DOHH2 (cell line): ENCODE data around the gene KDM5A.

Experiments
- H3F3A ChIP-seq: fragments of 200-600 bp; sonication (generic), shearing (Covaris generic); 2 replicates; pipeline ENCODE4 v1.6.0; 2016; ENCODE audit warnings: antibody characterized with exemption, mild to moderate bottlenecking; ENCODE audit not compliant: control insufficient read depth, insufficient read depth
- H3K27ac ChIP-seq: fragments of 200-600 bp; sonication (generic); 2 replicates; pipeline ENCODE4 v1.5.1; 2014; ENCODE audit warnings: low read depth, mild to moderate bottlenecking, low read length, moderate library complexity
- H3K27me3 ChIP-seq: fragments of 200-600 bp; sonication (generic); 2 replicates; pipeline ENCODE4 v1.6.1; 2014; ENCODE audit warnings: mild to moderate bottlenecking, low read length, mixed read lengths; ENCODE audit not compliant: control insufficient read depth
- H3K36me3 ChIP-seq: fragments of 200-600 bp; sonication (generic); 2 replicates; pipeline ENCODE4 v1.6.1; 2014; ENCODE audit warnings: mild to moderate bottlenecking, low read length, moderate library complexity, mixed read lengths; ENCODE audit not compliant: control insufficient read depth
- H3K4me1 ChIP-seq: fragments of 200-600 bp; sonication (generic); 2 replicates; pipeline ENCODE4 v1.6.1; 2014; ENCODE audit warnings: mild to moderate bottlenecking, low read length, mixed read lengths; ENCODE audit not compliant: control insufficient read depth
- H3K4me2 ChIP-seq: fragments of 200-600 bp; sonication (generic); 2 replicates; pipeline ENCODE4 v1.6.0; 2014; ENCODE audit warnings: mild to moderate bottlenecking, low read length, moderate library complexity
- H3K4me3 ChIP-seq: fragments of 200-600 bp; sonication (generic); 2 replicates; pipeline ENCODE4 v1.5.1; 2014; ENCODE audit warnings: mild to moderate bottlenecking, low read length, mixed read lengths
- H3K79me2 ChIP-seq: fragments of 200-600 bp; sonication (generic); 2 replicates; pipeline ENCODE4 v1.6.1; 2014; ENCODE audit warnings: mild to moderate bottlenecking, low read length, mixed read lengths; ENCODE audit not compliant: control insufficient read depth
- H3K9me2 ChIP-seq: fragments of 200-600 bp; sonication (generic); replicated peaks from 2 replicates; pipeline ENCODE4 v1.6.1; 2014; ENCODE audit warnings: mild to moderate bottlenecking, low read length, mixed read lengths; ENCODE audit not compliant: control insufficient read depth
- H3K9me3 ChIP-seq: fragments of 200-600 bp; sonication (generic); 2 replicates; pipeline ENCODE4 v1.6.1; 2014; ENCODE audit warnings: antibody characterized with exemption, low read length, mixed read lengths; ENCODE audit not compliant: control insufficient read depth, insufficient read depth
- H4K20me1 ChIP-seq: fragments of 200-600 bp; sonication (generic); 2 replicates; pipeline ENCODE4 v1.6.0; 2014; ENCODE audit warnings: low read depth, mild to moderate bottlenecking, antibody characterized with exemption, low read length, moderate library complexity; ENCODE audit not compliant: control insufficient read depth, insufficient read depth
- CTCF ChIP-seq: fragments of 200-600 bp; sonication (generic); IDR thresholded peaks from one replicate; pipeline ENCODE4 v1.5.1; 2014; ENCODE audit warnings: antibody characterized with exemption, mild to moderate bottlenecking, low read depth, low read length; ENCODE audit not compliant: poor library complexity, severe bottlenecking
- EZH2phosphoT487 ChIP-seq: fragments of 200-600 bp; sonication (generic); IDR thresholded peaks from 2 replicates; pipeline ENCODE4 v1.6.1; 2017; ENCODE audit warnings: borderline replicate concordance, mild to moderate bottlenecking, antibody characterized with exemption, low read length, moderate library complexity, mixed read lengths

Gene KDM5A

GRCh38 chr12:318759-319515 is 70.2 kb downstream of the KDM5A start:
- TF ChIP-seq EZH2phosphoT487 (no peak), CTCF (no peak)
- H3K4me1 ChIP-seq: no peaks in the 10 kb centered on the region
- no peak overlapping the region for H3K27ac ChIP-seq
- H3K9me3 ChIP-seq: no peaks in the 10 kb centered on the region
- no peaks in the 10 kb centered on the region for H4K20me1 ChIP-seq
- no peaks in the 10 kb centered on the region for H3K27me3 ChIP-seq
- H3F3A ChIP-seq: no peaks in the 10 kb centered on the region
- peaks cover 97% of the 10 kb centered on the region for H3K36me3 ChIP-seq
- no peaks in the 10 kb centered on the region for H3K9me2 ChIP-seq
- H3K79me2 ChIP-seq: no peaks in the 10 kb centered on the region
- no peak overlapping the region for H3K4me2 ChIP-seq
- no peak overlapping the region for H3K4me3 ChIP-seq

- Histone ChIP-seq H4K20me1 (no peaks in the 10 kb centered on the region), H3K4me3 (no peak overlapping the region), H3K4me2 (no peak overlapping the region), H3K4me1 (no peaks in the 10 kb centered on the region), H3K9me3 (no peaks in the 10 kb centered on the region), H3K79me2 (peaks cover 12% of the 10 kb centered on the region), H3K27me3 (no peaks in the 10 kb centered on the region), H3K36me3 (peaks cover 95% of the 10 kb centered on the region), H3K27ac (no peak overlapping the region), H3K9me2 (no peaks in the 10 kb centered on the region), H3F3A (no peaks in the 10 kb centered on the region)
- TF ChIP-seq EZH2phosphoT487 (no peak), CTCF (no peak)
Measured at GRCh38 chr12:308511-308910, 80.6 kb downstream of the KDM5A start.

GRCh38 chr12:307406-307805 is 81.7 kb downstream of the KDM5A start:
- TF ChIP-seq EZH2phosphoT487: no peak
- no peak for TF ChIP-seq CTCF

More at GRCh38 chr12:307406-307805, 81.7 kb downstream of the KDM5A start:
- H3K27ac ChIP-seq: no peak overlapping the region
- no peak overlapping the region for H3K4me2 ChIP-seq
- no peak overlapping the region for H3K4me3 ChIP-seq
- H3F3A ChIP-seq: no peaks in the 10 kb centered on the region
- H3K9me3 ChIP-seq: no peaks in the 10 kb centered on the region
- peaks cover 23% of the 10 kb centered on the region for H3K79me2 ChIP-seq
- no peaks in the 10 kb centered on the region for H3K4me1 ChIP-seq
- no peaks in the 10 kb centered on the region for H3K9me2 ChIP-seq
- no peaks in the 10 kb centered on the region for H4K20me1 ChIP-seq
- H3K36me3 ChIP-seq: peaks cover 95% of the 10 kb centered on the region
- no peaks in the 10 kb centered on the region for H3K27me3 ChIP-seq
